Mucosa of rectum (tissue), 2 donors: ENCODE results near the gene DGKZ.
A peak's percentile ranks its signal among the peaks of the same experiment; 100 is the strongest.

Source experiments
- H3K27ac ChIP-seq, 2 donors: one replicate each; pipeline ENCODE4 v1.7.0; 2013; ENCODE audit warnings: inconsistent platforms in 2 of 2, low read depth in 2 of 2, low read length in 2 of 2
- H3K27me3 ChIP-seq, 2 donors: one replicate each; pipeline ENCODE4 v1.7.0; 2013; ENCODE audit warnings: low read length in 2 of 2; ENCODE audit not compliant: control insufficient read depth in 2 of 2, insufficient read depth in 2 of 2
- H3K36me3 ChIP-seq, 2 donors: one replicate each; pipeline ENCODE4 v1.7.0; 2013; ENCODE audit warnings: low read length in 2 of 2; ENCODE audit not compliant: control insufficient read depth in 2 of 2, insufficient read depth in 2 of 2
- H3K4me1 ChIP-seq, 2 donors: one replicate each; pipeline ENCODE4 v1.7.0; 2013; ENCODE audit warnings: low read length in 2 of 2, mild to moderate bottlenecking in 1 of 2; ENCODE audit not compliant: control insufficient read depth in 2 of 2, insufficient read depth in 2 of 2
- H3K4me3 ChIP-seq, 2 donors: one replicate each; pipeline ENCODE4 v1.7.0; 2013; ENCODE audit warnings: low read length in 2 of 2
- H3K9ac ChIP-seq, 2 donors: one replicate each; pipeline ENCODE4 v1.7.0; 2013; ENCODE audit warnings: low read length in 2 of 2, low read depth in 1 of 2, mild to moderate bottlenecking in 1 of 2
- H3K9me3 ChIP-seq, 2 donors: one replicate each; pipeline ENCODE4 v1.7.0; 2013; ENCODE audit warnings: low read length in 2 of 2; ENCODE audit not compliant: control insufficient read depth in 2 of 2
- donor health status: healthy.
- donor health status: Normal muscosa, but diverticular disease.

DGKZ gene

DNA sequence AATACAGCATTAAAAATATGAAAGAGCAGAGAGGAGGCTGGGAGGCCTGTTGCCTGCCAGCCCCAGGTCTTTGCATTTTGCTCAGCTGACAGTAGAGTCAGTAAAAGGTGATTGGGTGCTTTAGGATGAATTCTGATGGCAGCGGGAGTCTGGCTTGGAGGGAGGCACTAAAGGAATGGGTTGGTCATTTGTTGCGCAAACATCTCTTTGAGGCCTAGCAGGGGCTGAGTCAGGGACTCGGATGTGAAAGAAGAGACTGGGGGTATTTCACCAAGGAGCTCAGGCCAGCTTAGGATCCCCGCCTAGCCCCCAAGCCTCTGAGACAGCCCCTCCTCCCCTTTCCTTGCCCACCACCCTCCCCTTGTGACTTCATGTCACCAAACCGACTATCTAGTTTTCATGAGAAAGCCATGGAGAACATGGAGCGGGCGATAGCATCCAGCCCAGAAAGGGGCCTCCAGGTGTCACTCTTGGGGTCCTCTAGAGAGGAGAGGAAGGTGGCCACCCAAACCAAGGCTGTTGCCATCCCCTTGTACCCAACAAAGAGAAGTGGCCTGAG, 9.7 kb downstream of the DGKZ start:
- Histone ChIP-seq H3K27ac (no peak overlapping the region), H3K4me3 (peak overlapping the region in 1 of 2 donors; percentile 14)

DNA sequence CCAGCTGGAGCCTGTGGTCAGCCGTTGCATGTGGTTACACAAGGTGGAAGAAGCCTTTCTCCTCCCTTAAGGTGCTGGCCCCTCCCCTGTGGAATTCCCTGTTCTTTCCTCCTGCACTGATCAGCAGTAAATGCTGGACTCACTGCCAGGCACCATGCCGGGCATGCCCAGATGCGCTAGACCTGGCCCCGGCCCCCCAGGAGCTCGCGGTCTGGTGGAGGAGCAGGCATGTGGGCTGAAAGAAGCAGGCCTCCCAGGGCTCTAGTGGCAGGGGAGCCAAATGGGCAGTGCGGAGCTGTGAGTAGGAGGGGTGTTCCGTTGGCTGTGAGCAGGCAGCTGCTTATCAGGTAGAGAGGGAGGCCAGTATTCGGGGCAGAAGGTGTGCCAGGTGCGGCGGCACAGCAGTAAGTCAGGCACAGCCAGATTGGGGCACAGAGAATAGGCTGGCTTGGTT, 10.2 kb downstream of the DGKZ start:
- H3K9ac ChIP-seq, result no peak overlapping the region
- H3K9me3 ChIP-seq, result no peaks in the 10 kb centered on the region
- H3K36me3 ChIP-seq, result peaks cover 0 to 3% of the 10 kb centered on the region in 2 donors
- peaks cover 15 to 16% of the 10 kb centered on the region in 2 donors for H3K4me1 ChIP-seq
- peak overlapping the region in 1 of 2 donors; percentile 14 for H3K4me3 ChIP-seq
- H3K27me3 ChIP-seq, result no peaks in the 10 kb centered on the region
- no peak overlapping the region for H3K27ac ChIP-seq

More for the DNA sequence above, 9.7 kb downstream of the DGKZ start:
- no peaks in the 10 kb centered on the region for H3K9me3 ChIP-seq
- peaks cover 11 to 13% of the 10 kb centered on the region in 2 donors for H3K4me1 ChIP-seq
- H3K9ac ChIP-seq, result no peak overlapping the region
- H3K36me3 ChIP-seq, result peaks cover 0 to 3% of the 10 kb centered on the region in 2 donors
- H3K27me3 ChIP-seq, result no peaks in the 10 kb centered on the region

GRCh38 chr11:46359953-46360352, 12.7 kb downstream of the DGKZ start:
- no peaks in the 10 kb centered on the region for H3K9me3 ChIP-seq
- no peak overlapping the region for H3K27ac ChIP-seq
- peaks cover 16 to 20% of the 10 kb centered on the region in 2 donors for H3K4me1 ChIP-seq
- H3K4me3 ChIP-seq, result no peak overlapping the region
- peaks cover 0 to 4% of the 10 kb centered on the region in 2 donors for H3K36me3 ChIP-seq
- H3K27me3 ChIP-seq, result no peaks in the 10 kb centered on the region
- no peak overlapping the region for H3K9ac ChIP-seq

GRCh38 chr11:46360878-46361277, 13.6 kb downstream of the DGKZ start:
- H3K9me3 ChIP-seq, result no peaks in the 10 kb centered on the region
- H3K4me3 ChIP-seq, result peak overlapping the region in 1 of 2 donors; percentile 52
- H3K36me3 ChIP-seq, result peaks cover 0 to 4% of the 10 kb centered on the region in 2 donors
- H3K4me1 ChIP-seq, result peaks cover 16 to 20% of the 10 kb centered on the region in 2 donors
- peak overlapping the region in 1 of 2 donors; percentile 1 for H3K9ac ChIP-seq
- H3K27ac ChIP-seq, result peak overlapping the region; percentile 48 to 70
- no peaks in the 10 kb centered on the region for H3K27me3 ChIP-seq

- Histone ChIP-seq H3K36me3 (peaks cover 0 to 4% of the 10 kb centered on the region in 2 donors), H3K9ac (peak overlapping the region; percentile 34 to 52), H3K4me3 (peak overlapping the region; percentile 14 to 52), H3K4me1 (peaks cover 16 to 20% of the 10 kb centered on the region in 2 donors), H3K27ac (peak overlapping the region; percentile 48 to 70), H3K27me3 (no peaks in the 10 kb centered on the region), H3K9me3 (no peaks in the 10 kb centered on the region)
Observed at GRCh38 chr11:46361283-46362155, 14.3 kb downstream of the DGKZ start.

DNA sequence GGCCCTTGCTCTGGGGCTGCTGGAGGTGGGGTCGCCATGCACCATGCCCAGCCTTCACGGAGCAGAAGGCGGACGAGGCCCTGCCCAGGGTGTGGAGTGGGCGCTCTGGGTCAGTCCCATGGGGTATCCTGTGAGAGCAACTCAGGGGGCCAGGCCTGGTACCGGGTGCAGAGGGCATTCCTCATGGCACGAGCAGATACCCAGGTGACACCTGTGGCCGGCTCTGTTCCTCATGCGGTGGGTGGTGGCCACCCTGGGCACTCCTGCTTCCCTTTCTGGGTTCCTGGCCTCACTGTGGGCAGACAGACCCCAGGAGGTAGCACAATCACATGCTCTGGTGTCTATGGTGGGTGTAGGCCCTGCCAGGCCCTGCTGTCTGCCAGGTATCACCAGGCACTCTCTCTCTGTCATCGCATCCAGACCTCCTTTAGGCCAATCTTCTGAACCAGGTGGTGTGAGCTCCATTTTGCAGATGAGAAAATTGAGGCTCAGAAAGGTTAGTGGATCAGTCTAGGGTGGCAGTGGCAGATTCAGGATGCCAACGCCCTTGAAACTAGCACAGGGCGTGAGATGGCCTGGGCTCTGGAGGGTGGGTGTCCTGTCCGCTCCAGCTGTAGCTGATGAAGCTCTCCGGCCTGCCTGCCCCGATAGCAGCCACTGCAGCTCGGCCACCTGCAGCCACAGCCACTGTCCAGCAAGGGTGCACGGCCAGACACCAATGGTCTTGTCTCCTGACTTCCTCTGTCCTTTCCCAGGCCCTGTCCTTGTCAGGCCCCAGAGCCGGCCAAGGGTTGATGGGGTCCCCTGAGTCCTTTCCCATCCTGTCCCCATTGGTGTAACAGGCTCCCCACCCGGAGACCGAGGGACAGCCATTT, 15.1 kb downstream of the DGKZ start:
- peaks cover 16 to 20% of the 10 kb centered on the region in 2 donors for H3K4me1 ChIP-seq

GRCh38 chr11:46363031-46363407, 15.8 kb downstream of the DGKZ start:
- peak overlapping the region; percentile 26 to 58 for H3K27ac ChIP-seq
- H3K36me3 ChIP-seq, result peaks cover 0 to 6% of the 10 kb centered on the region in 2 donors
- peaks cover 16 to 20% of the 10 kb centered on the region in 2 donors for H3K4me1 ChIP-seq
- H3K9me3 ChIP-seq, result no peaks in the 10 kb centered on the region
- no peak overlapping the region for H3K4me3 ChIP-seq
- no peaks in the 10 kb centered on the region for H3K27me3 ChIP-seq
- no peak overlapping the region for H3K9ac ChIP-seq

More for the DNA sequence above, 15.1 kb downstream of the DGKZ start:
- Histone ChIP-seq H3K9me3 (no peaks in the 10 kb centered on the region), H3K9ac (peak overlapping the region in 1 of 2 donors; percentile 34), H3K4me3 (peak overlapping the region; percentile 14 to 37), H3K27me3 (no peaks in the 10 kb centered on the region), H3K36me3 (peaks cover 0 to 4% of the 10 kb centered on the region in 2 donors), H3K27ac (peak overlapping the region; percentile 26 to 70)

GRCh38 chr11:46363455-46364005, 16.3 kb downstream of the DGKZ start:
- Histone ChIP-seq H3K4me1 (peaks cover 16 to 20% of the 10 kb centered on the region in 2 donors), H3K27me3 (no peaks in the 10 kb centered on the region), H3K4me3 (no peak overlapping the region), H3K27ac (no peak overlapping the region), H3K9ac (no peak overlapping the region), H3K36me3 (peaks cover 0 to 11% of the 10 kb centered on the region in 2 donors), H3K9me3 (no peaks in the 10 kb centered on the region)

- H3K9me3 ChIP-seq, result no peaks in the 10 kb centered on the region
- H3K27ac ChIP-seq, result no peak overlapping the region
- no peak overlapping the region for H3K4me3 ChIP-seq
- H3K27me3 ChIP-seq, result no peaks in the 10 kb centered on the region
- peaks cover 0 to 13% of the 10 kb centered on the region in 2 donors for H3K36me3 ChIP-seq
- H3K9ac ChIP-seq, result no peak overlapping the region
- H3K4me1 ChIP-seq, result peaks cover 16 to 20% of the 10 kb centered on the region in 2 donors
Observed at GRCh38 chr11:46364056-46364455, 16.8 kb downstream of the DGKZ start.
